ENCODE results near the gene CHCHD6.

CHCHD6 gene

DNA sequence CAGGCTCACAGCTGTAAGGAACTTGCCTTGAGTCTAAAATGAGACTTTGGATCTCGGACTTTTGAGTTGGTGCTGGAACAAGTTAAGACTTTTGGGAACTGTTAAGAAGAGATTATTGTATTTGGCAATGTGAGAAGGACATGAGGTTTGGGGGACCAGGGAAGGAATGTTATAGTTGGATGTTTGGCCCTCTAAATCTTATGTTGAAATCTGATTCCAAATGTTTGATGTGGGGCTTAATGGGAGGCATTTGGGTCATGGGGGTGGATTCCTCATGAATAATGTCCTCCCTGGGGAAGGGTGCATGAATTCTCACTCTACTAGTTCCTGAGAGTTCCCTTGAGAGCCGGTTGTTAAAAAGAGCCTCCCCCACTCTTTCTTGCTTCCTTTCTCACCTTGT, 18.5 kb upstream of the CHCHD6 start:
- H3K4me2 ChIP-seq (ENCODE audit: low read length) = no peak overlapping the region
- no peaks in the 10 kb centered on the region for H3K79me2 ChIP-seq
- no peak overlapping the region for H3K4me3 ChIP-seq (ENCODE audit: low read depth, low read length)
- no peaks in the 10 kb centered on the region for H3K4me1 ChIP-seq
- H3K36me3 ChIP-seq (ENCODE audit: control insufficient read depth, insufficient read depth, low read length) = no peaks in the 10 kb centered on the region
- H2AFZ ChIP-seq = no peak overlapping the region
- no peaks in the 10 kb centered on the region for H3K27me3 ChIP-seq (ENCODE audit: control insufficient read depth, insufficient read depth, low read length)
- TF ChIP-seq, protein P1, sequence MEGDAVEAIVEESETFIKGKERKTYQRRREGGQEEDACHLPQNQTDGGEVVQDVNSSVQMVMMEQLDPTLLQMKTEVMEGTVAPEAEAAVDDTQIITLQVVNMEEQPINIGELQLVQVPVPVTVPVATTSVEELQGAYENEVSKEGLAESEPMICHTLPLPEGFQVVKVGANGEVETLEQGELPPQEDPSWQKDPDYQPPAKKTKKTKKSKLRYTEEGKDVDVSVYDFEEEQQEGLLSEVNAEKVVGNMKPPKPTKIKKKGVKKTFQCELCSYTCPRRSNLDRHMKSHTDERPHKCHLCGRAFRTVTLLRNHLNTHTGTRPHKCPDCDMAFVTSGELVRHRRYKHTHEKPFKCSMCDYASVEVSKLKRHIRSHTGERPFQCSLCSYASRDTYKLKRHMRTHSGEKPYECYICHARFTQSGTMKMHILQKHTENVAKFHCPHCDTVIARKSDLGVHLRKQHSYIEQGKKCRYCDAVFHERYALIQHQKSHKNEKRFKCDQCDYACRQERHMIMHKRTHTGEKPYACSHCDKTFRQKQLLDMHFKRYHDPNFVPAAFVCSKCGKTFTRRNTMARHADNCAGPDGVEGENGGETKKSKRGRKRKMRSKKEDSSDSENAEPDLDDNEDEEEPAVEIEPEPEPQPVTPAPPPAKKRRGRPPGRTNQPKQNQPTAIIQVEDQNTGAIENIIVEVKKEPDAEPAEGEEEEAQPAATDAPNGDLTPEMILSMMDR (IDR thresholded peaks at IDR 0.05) = no peak
- H3K27ac ChIP-seq = no peak overlapping the region
- H3K9ac ChIP-seq = no peak overlapping the region
- no peaks in the 10 kb centered on the region for H3K9me3 ChIP-seq (ENCODE audit: control insufficient read depth, low read length)

DNA sequence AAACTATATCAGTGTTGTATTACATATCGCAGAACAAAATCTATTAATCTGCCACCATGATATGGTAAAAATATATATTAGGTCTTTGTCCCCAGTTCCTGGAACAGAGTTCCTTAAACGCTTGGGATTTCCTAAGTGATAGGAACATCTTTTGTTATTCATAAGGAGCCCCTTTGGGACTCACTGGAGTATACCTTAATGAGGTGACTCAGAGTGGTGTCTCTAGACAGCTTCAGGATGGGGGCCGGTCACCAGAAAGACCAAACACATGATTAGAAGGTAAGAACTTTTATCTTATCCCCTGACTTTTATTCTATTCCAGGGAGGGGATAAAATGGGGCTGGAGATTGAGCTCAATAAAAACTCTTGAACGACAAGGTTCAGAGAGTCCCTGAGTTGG, 12.3 kb upstream of the CHCHD6 start:
- Histone ChIP-seq H3K79me2 (no peaks in the 10 kb centered on the region), H3K27me3 (ENCODE audit: control insufficient read depth, insufficient read depth, low read length) (no peaks in the 10 kb centered on the region), H2AFZ (no peak overlapping the region), H3K9me3 (ENCODE audit: control insufficient read depth, low read length) (no peaks in the 10 kb centered on the region), H3K27ac (no peak overlapping the region), H3K4me2 (ENCODE audit: low read length) (no peak overlapping the region), H3K4me1 (no peaks in the 10 kb centered on the region), H3K4me3 (ENCODE audit: low read depth, low read length) (no peak overlapping the region), H3K9ac (no peak overlapping the region), H3K36me3 (ENCODE audit: control insufficient read depth, insufficient read depth, low read length) (no peaks in the 10 kb centered on the region)
- TF ChIP-seq, protein P1 (IDR thresholded peaks at IDR 0.05) = no peak

DNA sequence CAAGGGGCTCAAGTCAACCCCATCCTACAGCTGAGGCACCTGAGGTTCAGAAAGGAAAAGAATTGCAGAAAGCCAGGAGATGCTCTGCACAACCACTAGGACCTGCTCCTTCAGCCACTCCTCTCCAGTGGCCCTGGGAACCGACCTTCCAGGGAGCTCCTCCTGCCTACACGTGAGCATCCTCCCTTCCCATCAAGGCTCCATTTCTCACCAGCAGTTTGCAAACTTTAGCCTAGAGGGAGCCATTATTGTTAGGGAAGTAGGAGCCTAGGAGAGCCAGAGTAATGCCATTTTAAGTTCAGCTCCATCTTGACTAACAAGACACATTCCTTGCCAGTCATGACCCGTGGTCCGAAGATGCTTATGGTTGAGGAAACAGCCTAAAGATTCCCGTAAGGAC, 11.2 kb upstream of the CHCHD6 start:
- no peaks in the 10 kb centered on the region for H3K4me1 ChIP-seq
- no peaks in the 10 kb centered on the region for H3K36me3 ChIP-seq (ENCODE audit: control insufficient read depth, insufficient read depth, low read length)
- no peak overlapping the region for H2AFZ ChIP-seq
- TF ChIP-seq, protein P1 (IDR thresholded peaks at IDR 0.05) = no peak
- H3K79me2 ChIP-seq = no peaks in the 10 kb centered on the region
- H3K4me2 ChIP-seq (ENCODE audit: low read length) = no peak overlapping the region
- H3K27ac ChIP-seq = no peak overlapping the region
- no peaks in the 10 kb centered on the region for H3K27me3 ChIP-seq (ENCODE audit: control insufficient read depth, insufficient read depth, low read length)
- H3K4me3 ChIP-seq (ENCODE audit: low read depth, low read length) = no peak overlapping the region
- no peaks in the 10 kb centered on the region for H3K9me3 ChIP-seq (ENCODE audit: control insufficient read depth, low read length)
- H3K9ac ChIP-seq = no peak overlapping the region

DNA sequence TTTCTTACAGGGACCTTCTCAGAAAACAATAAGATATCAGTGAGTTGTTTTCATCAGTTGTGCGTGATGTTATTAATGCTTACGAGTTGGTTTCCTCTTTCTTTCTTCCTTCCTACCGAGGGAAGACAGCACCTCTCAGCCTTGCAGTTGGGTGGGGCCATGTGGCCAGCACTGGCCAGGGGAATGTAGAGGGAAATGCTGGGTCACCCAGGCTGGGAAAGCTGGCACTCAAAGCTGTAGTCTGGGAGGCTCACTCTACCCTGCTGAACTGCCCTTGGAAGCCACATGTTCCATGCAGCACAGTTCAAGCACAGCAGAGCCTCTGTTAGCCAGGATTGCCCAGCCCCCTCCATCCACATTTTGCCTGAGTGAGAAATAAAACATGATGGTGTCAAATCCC, 10.1 kb upstream of the CHCHD6 start:
- Histone ChIP-seq H3K9ac (no peak overlapping the region), H3K4me2 (ENCODE audit: low read length) (no peak overlapping the region), H3K9me3 (ENCODE audit: control insufficient read depth, low read length) (no peaks in the 10 kb centered on the region), H3K36me3 (ENCODE audit: control insufficient read depth, insufficient read depth, low read length) (no peaks in the 10 kb centered on the region), H3K27me3 (ENCODE audit: control insufficient read depth, insufficient read depth, low read length) (no peaks in the 10 kb centered on the region), H3K27ac (no peak overlapping the region), H2AFZ (no peak overlapping the region), H3K4me1 (no peaks in the 10 kb centered on the region), H3K79me2 (no peaks in the 10 kb centered on the region), H3K4me3 (ENCODE audit: low read depth, low read length) (no peak overlapping the region)
- TF ChIP-seq, protein P1 (IDR thresholded peaks at IDR 0.05) = no peak

DNA sequence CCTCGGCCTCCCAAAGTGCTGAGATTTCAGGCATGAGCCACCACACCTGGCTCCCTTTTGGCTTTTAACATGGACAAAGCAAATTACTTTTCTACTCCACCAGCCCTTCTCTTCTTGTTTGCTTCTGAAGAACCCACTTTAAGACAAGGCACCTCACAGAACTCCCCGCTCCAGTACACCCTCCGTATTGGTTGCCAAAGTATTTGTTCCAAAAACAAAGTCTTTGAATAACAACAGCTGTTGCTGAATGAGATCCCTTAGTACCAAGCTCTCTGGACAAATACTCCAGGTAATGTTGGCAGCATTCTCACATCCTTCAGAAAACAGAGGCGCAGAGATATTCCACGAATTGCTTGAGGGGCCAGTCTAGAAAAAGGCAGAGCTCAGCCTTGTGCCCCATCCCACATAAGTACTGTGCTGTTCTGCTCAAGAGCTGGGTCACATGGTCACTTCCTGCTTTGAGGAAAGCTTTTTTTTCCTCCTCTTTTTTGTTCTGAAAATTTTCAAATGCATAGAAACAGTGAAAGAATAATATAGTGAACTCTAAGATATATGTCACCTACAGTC, 7.3 kb upstream of the CHCHD6 start:
- Histone ChIP-seq H3K79me2 (no peaks in the 10 kb centered on the region), H3K36me3 (ENCODE audit: control insufficient read depth, insufficient read depth, low read length) (no peaks in the 10 kb centered on the region), H3K4me3 (ENCODE audit: low read depth, low read length) (no peak overlapping the region), H3K9me3 (ENCODE audit: control insufficient read depth, low read length) (no peaks in the 10 kb centered on the region), H3K4me2 (ENCODE audit: low read length) (no peak overlapping the region), H2AFZ (no peak overlapping the region), H3K27me3 (ENCODE audit: control insufficient read depth, insufficient read depth, low read length) (no peaks in the 10 kb centered on the region), H3K9ac (no peak overlapping the region), H3K27ac (no peak overlapping the region), H3K4me1 (no peaks in the 10 kb centered on the region)
- TF ChIP-seq, protein P1 (IDR thresholded peaks at IDR 0.05) = no peak
